Measurements from ENCODE around the gene ATP11B. TPM values are rescaled to one million over a fixed set of nuclear protein-coding genes. Genes with fewer than 3 reads are reported as not detected.

The ATP11B gene
- polyA plus RNA-seq (2011; rRNA removed) (11.2 and 21.3 TPM in 2 replicates), polyA minus RNA-seq (2011; rRNA and poly(A)+ RNA removed) (22.0 and 26.7 TPM in 2 replicates)

DNA sequence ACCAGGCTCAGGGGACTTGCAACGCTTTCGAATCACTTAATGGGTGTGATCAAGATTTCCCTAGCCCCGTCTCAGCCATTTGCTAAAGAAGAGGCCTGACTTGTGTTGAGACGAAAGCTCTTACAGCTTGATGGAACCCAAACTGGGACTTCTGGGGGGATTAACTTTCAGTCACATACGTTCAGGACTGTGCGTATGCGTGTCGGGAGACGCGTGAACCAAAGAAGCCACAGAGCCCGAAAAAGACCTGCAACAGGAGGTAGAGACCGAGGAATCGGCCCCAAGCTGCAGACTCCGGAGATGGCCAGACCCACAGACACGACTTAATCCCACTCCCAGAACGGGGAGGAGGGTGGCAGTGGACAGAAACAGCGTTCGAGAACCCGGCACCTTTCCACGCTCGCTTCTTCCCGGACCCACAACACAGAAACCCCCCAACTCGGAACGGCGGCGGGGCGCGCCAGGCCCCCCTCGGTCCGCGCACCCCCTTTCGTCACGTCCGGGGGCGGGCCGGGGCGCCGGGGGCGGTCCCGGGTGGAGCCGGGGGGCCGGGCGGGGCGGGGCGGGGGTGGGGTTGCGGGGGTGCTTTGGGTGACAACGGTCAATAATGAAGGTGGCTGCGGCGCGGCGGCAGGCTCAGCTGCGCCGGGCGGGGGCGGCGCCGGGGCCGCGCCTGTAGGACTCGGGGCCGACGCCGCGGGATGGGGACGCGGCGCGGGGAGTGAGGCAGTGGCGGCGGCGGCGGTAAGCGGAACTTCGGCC, at the start of gene ATP11B:
Gene ATP11B (plus strand): TSS at position 604 of the 762 bp plus-strand sequence. CDS start 256 bp downstream, outside the sequence.
- Histone ChIP-seq H3K27me3 (ENCODE audit: control insufficient read depth, insufficient read depth, low read length) (no peaks in the 10 kb centered on the region), H3K36me3 (ENCODE audit: control insufficient read depth, insufficient read depth, low read length) (no peaks in the 10 kb centered on the region), H3K4me3 (ENCODE audit: low read depth, low read length) (peak within 1 kb of the TSS; percentile 74)
- CTCF ChIA-PET, result interaction anchor here (1.6 kb wide), 1 partner anchor 14 kb away, joined by 5 read pairs; no protein-coding TSS in a partner anchor
- POLR2A ChIA-PET, result no interaction called here
- no peak for DNase-seq (ENCODE audit: low read depth)
- TF ChIP-seq, protein P1, sequence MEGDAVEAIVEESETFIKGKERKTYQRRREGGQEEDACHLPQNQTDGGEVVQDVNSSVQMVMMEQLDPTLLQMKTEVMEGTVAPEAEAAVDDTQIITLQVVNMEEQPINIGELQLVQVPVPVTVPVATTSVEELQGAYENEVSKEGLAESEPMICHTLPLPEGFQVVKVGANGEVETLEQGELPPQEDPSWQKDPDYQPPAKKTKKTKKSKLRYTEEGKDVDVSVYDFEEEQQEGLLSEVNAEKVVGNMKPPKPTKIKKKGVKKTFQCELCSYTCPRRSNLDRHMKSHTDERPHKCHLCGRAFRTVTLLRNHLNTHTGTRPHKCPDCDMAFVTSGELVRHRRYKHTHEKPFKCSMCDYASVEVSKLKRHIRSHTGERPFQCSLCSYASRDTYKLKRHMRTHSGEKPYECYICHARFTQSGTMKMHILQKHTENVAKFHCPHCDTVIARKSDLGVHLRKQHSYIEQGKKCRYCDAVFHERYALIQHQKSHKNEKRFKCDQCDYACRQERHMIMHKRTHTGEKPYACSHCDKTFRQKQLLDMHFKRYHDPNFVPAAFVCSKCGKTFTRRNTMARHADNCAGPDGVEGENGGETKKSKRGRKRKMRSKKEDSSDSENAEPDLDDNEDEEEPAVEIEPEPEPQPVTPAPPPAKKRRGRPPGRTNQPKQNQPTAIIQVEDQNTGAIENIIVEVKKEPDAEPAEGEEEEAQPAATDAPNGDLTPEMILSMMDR (IDR thresholded peaks at IDR 0.05; ENCODE audit: insufficient read depth, low read depth, low read length), result no peak

DNA sequence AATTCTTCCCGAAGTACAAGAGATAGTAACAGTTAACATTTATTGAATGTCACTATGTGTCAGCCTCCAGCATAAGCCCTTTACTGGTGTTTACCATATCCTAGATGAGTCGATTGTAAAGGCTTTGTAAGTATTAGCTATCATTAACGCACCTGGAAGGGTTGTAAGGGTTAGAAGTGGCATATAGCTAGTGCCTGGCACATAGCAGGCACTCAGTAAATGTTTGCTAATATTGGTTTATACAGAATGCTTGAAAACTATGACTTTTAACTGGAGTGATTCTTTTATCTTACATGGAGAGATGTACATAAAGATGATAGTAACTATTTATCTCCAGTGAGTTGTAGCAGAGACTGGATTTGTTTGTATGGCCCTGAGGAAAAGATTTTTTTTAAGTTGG, 46.3 kb upstream of the ATP11B start:
- ChIA-PET CTCF (interaction anchor here (0.9 to 1.1 kb wide), 2 partner anchors 10 to 33 kb away, joined by 3 to 4 read pairs; no protein-coding TSS in a partner anchor), POLR2A (no interaction called here)
- Histone ChIP-seq H3K36me3 (ENCODE audit: control insufficient read depth, insufficient read depth, low read length) (no peaks in the 10 kb centered on the region), H3K27me3 (ENCODE audit: control insufficient read depth, insufficient read depth, low read length) (no peaks in the 10 kb centered on the region), H3K4me3 (ENCODE audit: low read depth, low read length) (no peak overlapping the region)
- TF ChIP-seq, protein P1 (IDR thresholded peaks at IDR 0.05; ENCODE audit: insufficient read depth, low read depth, low read length), result no peak
- no peak for DNase-seq (ENCODE audit: low read depth)

DNA sequence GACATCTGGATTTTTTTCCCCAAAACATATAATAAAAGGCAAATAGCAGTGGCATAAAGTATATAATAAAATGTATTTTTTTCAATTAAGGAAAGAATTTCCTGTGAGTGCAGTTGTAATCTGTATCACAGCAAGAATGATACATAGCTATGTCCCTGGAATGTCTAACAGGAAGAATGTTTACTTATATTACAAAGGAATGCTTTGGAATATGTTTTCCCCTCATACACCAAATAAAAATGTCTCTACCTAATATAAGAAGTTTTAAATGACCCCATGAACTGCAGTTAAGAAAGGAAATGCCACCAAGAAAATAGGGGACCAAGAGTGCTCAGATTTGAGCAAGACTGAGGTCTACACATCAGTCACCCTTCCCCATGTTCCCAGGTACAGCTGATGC, 38.0 kb upstream of the ATP11B start:
- CTCF ChIA-PET, result interaction anchor here (1.0 kb wide), 1 partner anchor 9 kb away, joined by 3 read pairs; no protein-coding TSS in a partner anchor
- Histone ChIP-seq H3K36me3 (ENCODE audit: control insufficient read depth, insufficient read depth, low read length) (no peaks in the 10 kb centered on the region), H3K27me3 (ENCODE audit: control insufficient read depth, insufficient read depth, low read length) (no peaks in the 10 kb centered on the region), H3K4me3 (ENCODE audit: low read depth, low read length) (no peak overlapping the region)
- TF ChIP-seq, protein P1 (IDR thresholded peaks at IDR 0.05; ENCODE audit: insufficient read depth, low read depth, low read length), result no peak
- POLR2A ChIA-PET, result no interaction called here
- no peak for DNase-seq (ENCODE audit: low read depth)

DNA sequence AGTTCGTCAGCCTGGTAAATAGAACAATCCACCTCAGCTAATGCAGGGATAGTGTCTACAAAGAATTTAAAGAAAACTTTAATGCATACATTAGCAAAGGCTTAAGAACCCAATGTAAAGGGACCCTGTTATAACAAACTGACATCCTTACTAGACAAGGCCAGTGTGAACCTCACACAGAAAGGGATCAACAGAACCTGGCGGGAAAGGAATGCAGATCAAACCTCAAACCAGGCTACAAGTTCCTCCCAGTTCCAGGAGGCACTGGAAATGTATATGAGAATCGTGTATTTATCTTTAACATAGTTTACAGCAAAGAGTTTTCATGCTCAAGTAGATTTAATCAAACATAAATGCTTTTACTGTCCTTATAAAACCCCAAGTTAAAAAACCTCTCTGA, 37.6 kb upstream of the ATP11B start:
- TF ChIP-seq, protein P1 (IDR thresholded peaks at IDR 0.05; ENCODE audit: insufficient read depth, low read depth, low read length), result no peak
- no peak for DNase-seq (ENCODE audit: low read depth)
- no peak overlapping the region for H3K4me3 ChIP-seq (ENCODE audit: low read depth, low read length)
- ChIA-PET CTCF (interaction anchor here (1.0 kb wide), 1 partner anchor 8 kb away, joined by 3 read pairs; no protein-coding TSS in a partner anchor), POLR2A (no interaction called here)
- no peaks in the 10 kb centered on the region; the same call in 1 of the 2 replicates for H3K27me3 ChIP-seq (ENCODE audit: control insufficient read depth, insufficient read depth, low read length)
- H3K36me3 ChIP-seq (ENCODE audit: control insufficient read depth, insufficient read depth, low read length), result no peaks in the 10 kb centered on the region

DNA sequence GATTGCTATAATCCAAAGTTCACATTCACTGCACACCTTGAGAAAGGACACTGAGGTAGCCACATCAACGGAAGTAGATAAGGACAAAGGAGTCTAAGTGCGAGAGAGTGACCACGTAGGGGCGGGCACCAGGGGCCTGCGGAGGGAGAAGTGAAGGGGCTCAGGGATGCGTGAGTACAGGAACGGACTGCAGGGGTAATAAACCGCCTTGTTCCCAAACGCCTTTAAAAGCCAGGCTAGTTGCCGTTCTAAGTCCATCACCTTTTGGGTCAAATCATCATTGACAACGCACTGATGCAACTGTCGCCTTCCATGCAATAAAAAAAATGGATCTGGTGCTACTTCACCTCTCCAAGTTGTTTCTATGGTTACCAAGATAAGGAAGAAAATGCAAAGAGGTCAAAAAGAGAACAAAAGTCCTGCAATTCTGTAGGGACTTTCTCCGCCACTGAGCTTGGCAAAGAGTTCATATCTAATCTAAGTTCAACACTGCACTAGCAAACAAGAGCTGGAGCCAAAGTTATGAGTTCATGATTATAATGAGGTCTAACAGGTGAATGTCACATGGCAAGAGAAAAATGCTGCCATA, 32.6 kb upstream of the ATP11B start:
- POLR2A ChIA-PET, result no interaction called here

More for the DNA sequence above, 32.6 kb upstream of the ATP11B start:
- Histone ChIP-seq H3K4me3 (ENCODE audit: low read depth, low read length) (no peak overlapping the region), H3K36me3 (ENCODE audit: control insufficient read depth, insufficient read depth, low read length) (no peaks in the 10 kb centered on the region), H3K27me3 (ENCODE audit: control insufficient read depth, insufficient read depth, low read length) (no peaks in the 10 kb centered on the region; the same call in 1 of the 2 replicates)
- TF ChIP-seq, protein P1 (IDR thresholded peaks at IDR 0.05; ENCODE audit: insufficient read depth, low read depth, low read length), result no peak
- no peak for DNase-seq (ENCODE audit: low read depth)
- CTCF ChIA-PET, result no interaction called here

Measured in BJ (cell line).